GM11168 (cell line): Measurements from ENCODE around the gene SUPT7L.

Experiments used
- in situ Hi-C: fragments of 300-500 bp; cut with MboI; formaldehyde crosslinking; loops from one replicate; pipeline ENCODE4 v1.12.0; 2022; ENCODE audit warnings: low sequenced_read_pairs; ENCODE audit not compliant: unreplicated experiment

Gene SUPT7L

GRCh38 chr2:27663285-27664153 is at the start of gene SUPT7L, which contains the start of gene SLC4A1AP:
Gene SUPT7L (minus strand): TSS chr2:27663614. CDS start chr2:27662192, 1,422 bp downstream.
Gene SLC4A1AP (plus strand): TSS chr2:27663889. CDS start chr2:27663915, 26 bp downstream.
- in situ Hi-C loops = no loop called here

DNA sequence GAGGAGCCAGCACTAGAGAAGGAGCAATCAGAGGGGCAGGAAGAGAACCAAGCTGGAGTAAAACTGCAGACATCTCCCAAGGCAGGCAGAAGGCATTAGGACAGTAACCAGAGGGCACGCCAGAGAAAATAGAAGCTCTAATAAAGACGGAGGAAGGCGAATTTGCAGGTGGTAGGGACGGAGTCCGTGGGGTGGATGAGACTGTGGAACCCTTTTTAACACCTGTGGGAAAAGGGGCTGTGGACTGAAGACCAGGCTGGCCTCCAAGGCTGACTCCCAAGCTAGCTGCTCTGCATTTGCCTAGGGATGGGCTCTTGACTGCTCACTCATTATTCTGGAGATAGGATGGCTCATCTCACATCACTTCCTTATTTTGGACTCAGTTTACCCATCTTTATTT is 49.8 kb upstream of the SUPT7L start:
- in situ Hi-C loops = no loop called here

GRCh38 chr2:27712522-27712921 is 49.1 kb upstream of the SUPT7L start:
- in situ Hi-C loops = no loop called here

DNA sequence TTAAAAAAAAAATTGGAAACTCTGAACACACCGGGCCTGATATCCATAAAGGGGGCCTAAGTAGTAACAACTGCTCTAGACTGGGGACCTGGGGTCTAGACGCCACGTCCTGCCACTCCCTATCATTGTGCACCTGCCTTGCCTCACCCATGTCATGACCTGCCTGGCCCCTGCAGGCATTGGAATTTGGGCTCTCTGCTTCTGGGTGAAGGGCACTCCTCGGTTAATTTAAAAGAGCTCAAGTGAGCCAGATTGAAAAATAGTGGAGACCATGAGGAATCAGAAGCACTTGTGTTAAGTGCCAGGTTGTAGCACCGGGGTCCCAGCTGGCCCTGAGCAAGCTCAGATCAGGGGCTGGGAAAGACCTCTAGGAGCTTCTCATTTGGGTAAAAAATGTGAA is 48.4 kb upstream of the SUPT7L start:
- in situ Hi-C loops = no loop called here

DNA sequence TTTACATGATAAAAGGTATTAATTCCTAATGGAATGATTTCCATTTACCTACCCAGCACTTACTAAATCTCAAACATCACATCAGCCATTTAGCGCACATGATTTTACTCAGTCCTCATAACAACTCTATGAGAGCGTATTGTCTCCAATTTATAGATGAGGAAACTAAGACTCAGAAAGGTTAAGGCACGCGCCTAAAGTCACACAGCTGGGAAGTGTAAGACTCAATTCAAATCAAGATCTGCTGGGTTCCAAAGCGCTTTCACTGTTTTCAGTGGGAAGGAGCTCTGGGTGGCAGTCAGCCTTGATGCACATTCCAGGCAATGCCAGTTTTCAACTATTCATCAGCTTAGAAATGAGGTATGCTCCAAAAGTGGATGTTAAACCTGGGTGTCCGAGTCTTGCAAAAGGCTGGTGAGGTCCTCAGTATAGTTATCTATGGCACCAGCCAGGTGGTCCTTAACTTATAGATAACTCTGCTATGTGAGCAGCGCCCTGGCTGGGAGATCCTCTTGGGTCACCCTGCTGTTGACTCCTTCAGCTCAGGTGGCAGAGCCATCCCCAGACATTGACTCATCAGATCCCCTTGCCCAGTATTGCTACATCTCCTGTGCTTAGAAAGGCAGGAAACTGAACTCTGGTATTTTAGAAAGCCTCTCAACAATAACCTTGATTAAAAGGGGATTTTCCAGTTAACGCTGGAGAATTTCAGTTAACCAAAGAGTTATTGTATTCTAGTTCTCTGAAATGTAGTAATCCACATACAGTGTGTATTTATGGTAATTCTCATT is 47.4 kb upstream of the SUPT7L start:
- in situ Hi-C loops = no loop called here

DNA sequence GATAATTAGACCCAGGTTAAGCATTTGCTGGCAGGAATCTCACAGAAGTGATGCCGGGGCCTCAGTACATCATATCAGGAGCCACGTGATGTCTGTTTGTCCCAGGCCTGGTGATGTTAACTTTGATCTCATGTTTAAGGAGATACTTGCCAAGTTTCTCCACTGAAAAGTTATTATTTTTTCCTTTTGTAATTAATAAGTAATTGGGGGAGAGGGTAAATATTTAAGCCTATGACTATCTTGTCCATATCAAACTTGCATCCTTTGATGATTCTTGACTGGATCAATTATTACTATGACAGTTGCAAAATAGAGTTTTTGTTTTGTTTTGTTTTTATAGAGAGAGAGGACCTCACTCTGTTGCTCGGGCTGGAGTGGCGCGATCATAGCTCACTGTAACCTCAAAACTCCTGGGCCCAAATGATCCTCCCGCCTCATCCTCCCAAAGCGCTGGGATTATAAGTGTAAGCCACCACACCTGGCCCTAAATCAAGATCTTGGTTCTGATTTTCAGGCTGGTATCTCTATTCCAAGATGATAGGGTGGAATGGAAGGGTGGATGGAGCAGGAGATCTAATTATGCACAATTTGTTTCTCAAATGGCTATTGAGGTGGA is 46.7 kb upstream of the SUPT7L start:
- in situ Hi-C loops = no loop called here

- in situ Hi-C loops = no loop called here
Observed at GRCh38 chr2:27709326-27709725, 45.9 kb upstream of the SUPT7L start.

DNA sequence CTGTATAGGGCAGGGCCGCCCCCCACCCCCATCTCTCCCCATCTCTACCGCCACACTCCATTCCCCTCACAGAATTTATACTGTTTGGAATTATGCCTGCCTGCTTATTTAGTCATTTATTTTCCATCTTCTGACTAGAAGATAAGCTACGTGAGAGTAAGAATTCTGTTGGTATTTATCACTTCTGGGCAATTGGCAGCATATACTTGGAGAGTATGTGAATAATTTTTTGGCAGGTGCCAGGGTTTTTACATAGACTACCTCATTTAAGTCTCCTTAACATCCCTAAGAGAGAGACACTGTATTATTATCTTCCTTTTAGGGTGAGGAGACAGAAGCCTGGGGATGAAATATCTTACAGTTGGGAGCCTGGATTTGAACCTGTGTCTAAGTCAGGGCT is 45.3 kb upstream of the SUPT7L start:
- in situ Hi-C loops = no loop called here

DNA sequence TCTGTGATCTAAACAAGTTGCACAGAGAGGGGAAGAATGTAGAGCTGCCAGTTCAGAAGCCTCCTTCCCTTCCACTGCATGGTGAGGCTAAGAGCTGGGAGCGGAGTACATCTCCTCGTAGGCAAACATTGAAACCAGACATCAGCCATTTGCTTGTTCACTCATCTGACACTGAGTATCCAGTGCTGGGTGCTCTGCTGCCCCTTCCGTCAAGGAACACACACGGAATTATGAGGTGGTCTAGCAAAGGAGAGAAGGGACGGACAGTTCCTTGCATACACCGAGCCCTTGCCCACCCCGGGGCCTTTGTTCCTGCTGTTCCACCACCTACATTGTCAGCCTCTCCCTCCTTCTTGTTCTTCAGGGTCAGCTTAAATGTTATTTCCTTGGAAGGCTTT is 44.8 kb upstream of the SUPT7L start:
- in situ Hi-C loops = no loop called here

GRCh38 chr2:27707462-27708256 is 44.2 kb upstream of the SUPT7L start:
- in situ Hi-C loops = no loop called here

DNA sequence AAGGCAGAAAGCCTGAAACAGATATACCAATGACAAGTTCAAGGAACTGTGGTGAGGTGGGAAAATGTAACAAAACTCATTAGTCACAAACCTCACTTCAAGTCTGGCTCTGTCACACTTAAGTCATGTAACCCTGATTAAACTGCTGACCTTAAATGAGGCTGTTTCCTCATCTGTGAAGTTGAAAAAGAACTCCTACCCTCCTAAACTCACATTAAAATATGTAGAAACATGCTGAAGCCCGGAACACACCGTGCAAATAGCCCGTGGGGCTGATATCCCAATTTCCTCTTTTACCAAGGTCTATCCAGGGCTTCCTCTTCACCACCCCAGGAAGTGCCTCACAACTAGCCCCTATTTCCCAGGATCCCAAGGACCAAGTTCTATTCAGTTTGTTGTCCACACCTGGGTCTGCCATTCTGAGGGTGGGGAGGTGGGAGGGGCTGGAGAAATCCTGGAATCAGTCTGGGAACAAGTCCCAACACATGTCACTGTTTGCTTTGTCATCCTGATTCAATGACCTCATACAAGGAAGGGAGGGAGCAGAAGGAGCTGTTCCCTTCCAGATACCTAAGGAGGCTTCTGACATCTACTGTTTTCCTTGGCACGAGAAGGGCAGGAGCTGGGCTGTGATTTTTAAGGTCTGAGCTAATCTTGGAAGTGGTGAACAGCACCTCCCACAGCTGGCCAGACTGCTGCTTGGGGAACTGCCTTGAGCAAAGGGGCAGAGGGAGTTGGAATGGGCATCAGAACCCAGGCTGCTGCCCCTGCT is 42.6 kb upstream of the SUPT7L start:
- in situ Hi-C loops = no loop called here

DNA sequence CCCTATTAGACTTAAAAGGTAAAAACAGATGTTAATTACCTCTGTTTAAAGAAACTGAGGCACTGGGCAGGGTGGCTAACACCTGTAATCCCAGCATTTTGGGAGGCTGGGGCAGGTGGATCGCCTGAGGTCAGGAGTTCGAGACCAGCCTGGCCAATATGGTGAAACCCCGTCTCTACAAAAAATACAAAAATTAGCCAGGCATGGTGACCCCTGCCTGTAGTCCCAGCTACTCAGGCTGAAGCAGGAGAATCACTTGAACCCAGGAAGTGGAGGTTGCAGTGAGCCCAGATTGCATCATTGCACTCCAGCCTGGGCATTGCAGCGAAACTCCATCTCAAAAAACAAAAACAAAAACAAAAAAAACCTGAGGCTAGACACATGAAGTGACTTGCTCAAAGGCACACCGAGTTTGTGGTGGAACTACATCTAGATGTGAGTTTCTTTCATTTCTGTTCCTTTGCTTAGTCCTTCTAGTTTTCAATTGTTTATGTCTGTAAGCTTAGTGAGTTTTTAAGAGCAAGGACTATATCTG is 41.0 kb upstream of the SUPT7L start:
- in situ Hi-C loops = no loop called here

GRCh38 chr2:27703638-27704341 is 40.4 kb upstream of the SUPT7L start:
- in situ Hi-C loops = no loop called here

DNA sequence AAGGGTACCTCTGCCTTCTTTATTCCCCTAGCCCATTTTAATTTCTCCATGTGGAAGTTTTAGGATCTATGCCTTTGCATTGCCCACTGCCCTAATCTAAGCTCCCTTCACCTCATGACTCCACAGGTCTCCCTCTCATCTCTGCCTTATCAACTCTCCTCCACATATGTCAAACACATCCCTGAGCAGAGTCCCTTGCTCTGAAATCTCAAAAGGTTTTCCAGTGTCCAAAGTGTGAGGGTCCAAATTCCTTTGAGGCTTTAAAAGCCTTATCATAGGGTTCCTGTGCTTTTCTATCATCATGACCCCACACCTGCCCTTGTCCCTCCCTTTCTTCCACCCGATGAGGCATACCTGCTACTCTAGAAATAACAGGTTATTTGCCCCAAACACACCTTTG is 38.9 kb upstream of the SUPT7L start:
- in situ Hi-C loops = no loop called here

GRCh38 chr2:27701676-27702075 is 38.3 kb upstream of the SUPT7L start:
- in situ Hi-C loops = no loop called here

- in situ Hi-C loops = no loop called here
Observed at GRCh38 chr2:27697660-27698059, 34.2 kb upstream of the SUPT7L start.

DNA sequence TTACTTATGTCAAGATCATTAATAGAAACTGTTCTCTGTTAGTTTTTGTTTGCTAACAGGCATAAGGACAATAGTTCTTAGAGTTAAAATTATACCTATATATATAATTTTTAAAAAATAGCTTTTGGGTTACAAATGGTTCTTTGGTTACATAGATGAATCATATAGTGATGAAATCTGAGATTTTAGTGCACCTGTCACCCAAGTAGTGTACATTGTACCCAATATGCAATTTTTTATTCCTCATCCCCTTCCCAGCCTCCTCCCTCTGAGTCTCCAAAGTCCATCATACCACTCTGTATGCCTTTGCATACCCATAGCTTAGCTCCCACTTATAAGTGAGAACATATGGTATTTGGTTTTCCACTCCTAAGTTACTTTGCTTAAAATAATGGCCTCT is 26.6 kb upstream of the SUPT7L start:
- in situ Hi-C loops = no loop called here

GRCh38 chr2:27689424-27689823 is 26.0 kb upstream of the SUPT7L start:
- in situ Hi-C loops = no loop called here

DNA sequence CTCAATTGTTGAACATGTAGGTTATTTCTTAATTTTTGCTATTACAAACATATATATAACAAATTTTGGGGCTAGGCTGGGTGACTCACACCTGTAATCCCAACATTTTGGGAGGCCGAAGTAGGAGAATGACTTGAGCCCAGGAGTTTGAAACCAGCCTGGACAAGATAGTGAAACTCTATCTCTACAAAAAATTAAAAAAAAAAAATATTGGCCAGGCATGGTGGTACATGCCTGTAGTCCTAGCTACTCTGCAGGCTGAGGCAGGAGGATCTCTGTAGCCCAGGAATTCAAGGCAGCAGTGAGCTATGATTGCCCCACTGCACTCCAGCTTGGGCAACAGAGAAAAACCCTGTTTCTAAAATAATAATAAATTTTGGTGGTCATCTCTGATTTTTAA is 23.8 kb upstream of the SUPT7L start:
- in situ Hi-C loops = no loop called here
